ENCODE data around the gene AUH. TPM values are rescaled to one million over a fixed set of nuclear protein-coding genes. Genes with fewer than 3 reads are reported as not detected.

Gene AUH
- total RNA-seq, 1 donor from 2014 or later = 24.9 TPM

DNA sequence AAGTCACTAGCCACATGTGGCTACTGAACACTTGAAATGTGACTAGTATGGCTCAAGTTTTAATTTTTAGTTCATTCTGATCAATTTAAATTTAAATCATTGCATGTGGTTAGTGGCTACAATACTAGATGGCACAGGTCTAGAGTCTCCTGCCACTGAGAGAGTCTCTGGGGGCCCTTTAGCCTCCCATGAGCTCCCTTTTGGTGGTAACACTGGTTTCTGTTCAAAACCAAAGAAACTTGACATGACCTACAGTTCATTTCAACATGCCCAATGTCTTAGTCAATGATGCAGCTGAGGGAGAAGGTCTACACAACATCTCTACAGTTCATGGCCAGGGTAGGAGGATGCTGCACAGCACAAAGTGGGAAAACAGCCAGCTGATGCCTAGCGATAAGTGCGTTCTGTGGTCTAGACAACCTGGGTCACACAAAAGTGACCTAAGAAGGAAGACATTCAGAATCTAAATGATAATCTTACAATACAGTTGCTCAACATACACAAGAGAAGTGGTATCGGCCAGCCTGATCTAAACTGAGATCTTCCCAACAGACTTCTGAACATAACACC, 121.0 kb downstream of the AUH start:
- H3K4me1 Mint-ChIP-seq (ENCODE audit: low read depth) = no peaks in the 10 kb centered on the region
- no peaks in the 10 kb centered on the region for H3K36me3 Mint-ChIP-seq (ENCODE audit: insufficient read depth)
- no peak overlapping the region for H3K27ac Mint-ChIP-seq
- H3K4me3 Mint-ChIP-seq (ENCODE audit: low read depth) = no peak overlapping the region
- no peaks in the 10 kb centered on the region for H3K27me3 Mint-ChIP-seq
- no peaks in the 10 kb centered on the region for H3K9me3 Mint-ChIP-seq (ENCODE audit: low read depth)
- no peak for DNase-seq (ENCODE audit: low spot score, unreplicated experiment)
- TF ChIP-seq, protein P1, sequence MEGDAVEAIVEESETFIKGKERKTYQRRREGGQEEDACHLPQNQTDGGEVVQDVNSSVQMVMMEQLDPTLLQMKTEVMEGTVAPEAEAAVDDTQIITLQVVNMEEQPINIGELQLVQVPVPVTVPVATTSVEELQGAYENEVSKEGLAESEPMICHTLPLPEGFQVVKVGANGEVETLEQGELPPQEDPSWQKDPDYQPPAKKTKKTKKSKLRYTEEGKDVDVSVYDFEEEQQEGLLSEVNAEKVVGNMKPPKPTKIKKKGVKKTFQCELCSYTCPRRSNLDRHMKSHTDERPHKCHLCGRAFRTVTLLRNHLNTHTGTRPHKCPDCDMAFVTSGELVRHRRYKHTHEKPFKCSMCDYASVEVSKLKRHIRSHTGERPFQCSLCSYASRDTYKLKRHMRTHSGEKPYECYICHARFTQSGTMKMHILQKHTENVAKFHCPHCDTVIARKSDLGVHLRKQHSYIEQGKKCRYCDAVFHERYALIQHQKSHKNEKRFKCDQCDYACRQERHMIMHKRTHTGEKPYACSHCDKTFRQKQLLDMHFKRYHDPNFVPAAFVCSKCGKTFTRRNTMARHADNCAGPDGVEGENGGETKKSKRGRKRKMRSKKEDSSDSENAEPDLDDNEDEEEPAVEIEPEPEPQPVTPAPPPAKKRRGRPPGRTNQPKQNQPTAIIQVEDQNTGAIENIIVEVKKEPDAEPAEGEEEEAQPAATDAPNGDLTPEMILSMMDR (IDR thresholded peaks at IDR 0.05; ENCODE audit: unreplicated experiment) = no peak

DNA sequence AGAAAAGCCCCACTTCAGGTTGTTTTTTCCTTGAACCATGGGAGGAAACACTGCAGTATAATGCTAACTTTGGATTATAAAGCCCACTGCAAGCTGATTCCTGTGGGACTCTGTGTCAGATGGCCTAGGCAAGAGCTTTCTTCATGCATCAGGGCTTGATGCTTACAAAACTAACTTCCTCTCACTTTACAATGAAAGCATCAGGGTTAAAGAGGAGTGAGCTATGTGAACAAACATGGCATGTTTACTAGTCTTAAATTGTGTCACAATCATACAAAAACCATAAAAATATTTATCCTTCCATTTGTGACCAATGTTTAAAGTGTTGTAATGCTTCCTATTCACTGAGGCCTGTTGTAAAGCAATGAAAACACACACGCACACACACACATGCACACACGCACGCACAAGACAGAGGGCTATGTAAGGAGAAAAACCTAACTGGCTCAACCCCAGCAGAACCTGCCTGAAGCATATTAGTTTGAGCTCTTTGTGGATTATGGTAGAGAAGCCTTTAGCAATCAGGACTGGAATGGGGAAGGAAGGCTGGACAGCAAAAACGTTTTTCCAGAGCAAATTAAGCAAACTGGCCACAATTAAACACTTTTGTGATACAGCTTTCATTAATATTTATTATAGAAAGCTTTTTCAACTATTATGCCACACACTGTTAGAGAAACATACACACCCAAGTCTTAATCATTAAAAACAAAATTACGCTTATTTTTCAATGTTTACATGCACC, 122.2 kb downstream of the AUH start:
- no peak for DNase-seq (ENCODE audit: low spot score, unreplicated experiment)
- Mint-ChIP-seq H3K36me3 (ENCODE audit: insufficient read depth) (no peaks in the 10 kb centered on the region), H3K4me1 (ENCODE audit: low read depth) (no peaks in the 10 kb centered on the region), H3K9me3 (ENCODE audit: low read depth) (no peaks in the 10 kb centered on the region), H3K4me3 (ENCODE audit: low read depth) (no peak overlapping the region), H3K27ac (no peak overlapping the region), H3K27me3 (no peaks in the 10 kb centered on the region)
- TF ChIP-seq, protein P1 (IDR thresholded peaks at IDR 0.05; ENCODE audit: unreplicated experiment) = no peak

DNA sequence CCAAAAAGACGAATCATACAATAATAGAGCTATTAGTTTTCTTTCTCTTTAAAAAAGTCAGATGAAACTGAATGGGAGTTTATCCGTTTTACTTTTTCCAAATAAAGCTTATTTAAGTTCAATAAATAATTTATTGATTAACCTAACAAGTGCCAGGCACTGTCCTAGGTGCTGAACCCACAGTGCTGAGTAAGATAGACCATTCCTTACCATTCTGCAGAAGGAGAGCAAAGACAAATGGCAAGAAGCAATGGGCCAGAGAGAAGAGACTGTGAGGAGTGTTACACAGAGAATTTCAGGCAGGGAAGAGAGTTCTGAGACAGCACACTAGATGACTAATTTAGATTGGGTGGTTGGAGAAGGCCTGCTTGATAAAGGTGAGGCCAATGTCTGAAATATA, 127.2 kb downstream of the AUH start:
- DNase-seq (ENCODE audit: low spot score, unreplicated experiment) = no peak
- Mint-ChIP-seq H3K4me1 (ENCODE audit: low read depth) (no peaks in the 10 kb centered on the region), H3K9me3 (ENCODE audit: low read depth) (peaks cover 6% of the 10 kb centered on the region), H3K27ac (no peak overlapping the region), H3K27me3 (no peaks in the 10 kb centered on the region), H3K4me3 (ENCODE audit: low read depth) (no peak overlapping the region), H3K36me3 (ENCODE audit: insufficient read depth) (peaks cover 9% of the 10 kb centered on the region)
- TF ChIP-seq, protein P1 (IDR thresholded peaks at IDR 0.05; ENCODE audit: unreplicated experiment) = no peak

GRCh38 chr9:91231619-91232018, 130.1 kb downstream of the AUH start:
- no peak overlapping the region for H3K27ac Mint-ChIP-seq
- no peaks in the 10 kb centered on the region for H3K27me3 Mint-ChIP-seq
- TF ChIP-seq, protein P1 (IDR thresholded peaks at IDR 0.05; ENCODE audit: unreplicated experiment) = no peak
- no peaks in the 10 kb centered on the region for H3K4me1 Mint-ChIP-seq (ENCODE audit: low read depth)
- DNase-seq (ENCODE audit: low spot score, unreplicated experiment) = no peak
- H3K4me3 Mint-ChIP-seq (ENCODE audit: low read depth) = no peak overlapping the region
- peaks cover 10% of the 10 kb centered on the region for H3K36me3 Mint-ChIP-seq (ENCODE audit: insufficient read depth)
- peaks cover 6% of the 10 kb centered on the region for H3K9me3 Mint-ChIP-seq (ENCODE audit: low read depth)

DNA sequence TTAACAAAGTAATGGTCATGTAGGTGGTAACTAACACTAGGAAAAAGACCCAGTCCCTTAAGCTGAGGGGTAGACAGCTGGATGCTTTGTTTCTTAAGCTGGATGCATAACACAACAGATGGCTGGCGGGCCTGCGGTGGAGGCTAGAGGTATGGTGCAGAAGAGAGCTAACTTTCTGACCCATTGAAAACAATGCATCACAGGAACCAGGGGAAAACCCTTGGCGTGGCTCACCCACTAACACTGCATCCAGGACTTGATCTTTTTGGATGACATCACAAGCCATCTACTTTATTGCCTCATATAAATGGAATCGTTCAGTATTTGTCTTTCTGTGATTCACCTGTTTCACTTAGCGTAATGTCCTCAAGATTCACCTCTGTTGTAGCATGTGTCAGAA, 138.7 kb downstream of the AUH start:
- Mint-ChIP-seq H3K27me3 (no peaks in the 10 kb centered on the region), H3K27ac (no peak overlapping the region), H3K36me3 (ENCODE audit: insufficient read depth) (peaks cover 5% of the 10 kb centered on the region), H3K4me3 (ENCODE audit: low read depth) (no peak overlapping the region), H3K4me1 (ENCODE audit: low read depth) (no peaks in the 10 kb centered on the region), H3K9me3 (ENCODE audit: low read depth) (no peaks in the 10 kb centered on the region)
- TF ChIP-seq, protein P1 (IDR thresholded peaks at IDR 0.05; ENCODE audit: unreplicated experiment) = no peak
- DNase-seq (ENCODE audit: low spot score, unreplicated experiment) = no peak

Data from progenitor cell of endocrine pancreas (in vitro differentiated cells).